SK-N-SH treated with all-trans-retinoic acid at 6 μM for 48 hours (cell line): ENCODE measurements around the gene SSTR5.

Experiments
- ATAC-seq: fragments of 200-7000 bp; cut with Tn5 transposase; 3 replicates; pipeline ENCODE4 v1.9.1; 2020; ENCODE audit warnings: mild to moderate bottlenecking, moderate library complexity
- ARNTL ChIP-seq: fragments of 450-650 bp; formaldehyde crosslinking; IDR thresholded peaks from 2 replicates; pipeline ENCODE4 v1.5.0; 2020; ENCODE audit warnings: low read depth, mild to moderate bottlenecking, moderate library complexity, borderline replicate concordance
- CSDC2 ChIP-seq: fragments of 250-450 bp; sonication (Bioruptor Pico); IDR thresholded peaks from 2 replicates; pipeline ENCODE4 v1.5.0; 2020; ENCODE audit warnings: mild to moderate bottlenecking, moderate library complexity
- GLIS3 ChIP-seq: fragments of 250-450 bp; sonication (Bioruptor Pico); IDR thresholded peaks from 2 replicates; pipeline ENCODE4 v1.5.0; 2020; ENCODE audit warnings: mild to moderate bottlenecking, moderate library complexity
- OSR1 ChIP-seq: fragments of 250-450 bp; sonication (Bioruptor Pico); IDR thresholded peaks from 2 replicates; pipeline ENCODE4 v1.8.0; 2022; ENCODE audit warnings: moderate library complexity, mild to moderate bottlenecking, inconsistent platforms
- PPARA ChIP-seq: fragments of 250-450 bp; sonication (Bioruptor Pico); IDR thresholded peaks from 2 replicates; pipeline ENCODE4 v1.5.0; 2020; ENCODE audit warnings: mild to moderate bottlenecking, borderline replicate concordance
- RARB ChIP-seq: fragments of 250-450 bp; sonication (Bioruptor Pico); IDR thresholded peaks from 2 replicates; pipeline ENCODE4 v1.8.0; 2021; ENCODE audit warnings: mild to moderate bottlenecking, moderate library complexity
- SNAI2 ChIP-seq: fragments of 250-450 bp; sonication (Bioruptor Pico); IDR thresholded peaks from 2 replicates; pipeline ENCODE4 v1.5.0; 2020; ENCODE audit warnings: mild to moderate bottlenecking, moderate library complexity
- TCF4 ChIP-seq: fragments of 250-450 bp; sonication (Bioruptor Pico); IDR thresholded peaks from 2 replicates; pipeline ENCODE4 v1.8.0; 2021; ENCODE audit warnings: mild to moderate bottlenecking, moderate library complexity, borderline replicate concordance
- TOX ChIP-seq: fragments of 250-450 bp; sonication (Bioruptor Pico); IDR thresholded peaks from 2 replicates; pipeline ENCODE4 v1.8.0; 2021; ENCODE audit warnings: mild to moderate bottlenecking, moderate library complexity, borderline replicate concordance
- ZC3H10 ChIP-seq: fragments of 250-450 bp; sonication (Bioruptor Pico); IDR thresholded peaks from 2 replicates; pipeline ENCODE4 v1.5.1; 2021; ENCODE audit warnings: mild to moderate bottlenecking, moderate library complexity
- ZFP3 ChIP-seq: fragments of 250-450 bp; sonication (Bioruptor Pico); IDR thresholded peaks from 2 replicates; pipeline ENCODE4 v1.5.0; 2020; ENCODE audit warnings: mild to moderate bottlenecking, moderate library complexity
- ZFP30 ChIP-seq: fragments of 450-650 bp; formaldehyde crosslinking; IDR thresholded peaks from 2 replicates; pipeline ENCODE4 v1.5.0; 2022; ENCODE audit warnings: mild to moderate bottlenecking, moderate library complexity
- ZNF565 ChIP-seq: fragments of 450-650 bp; formaldehyde crosslinking; conservative IDR thresholded peaks from 2 replicates; pipeline ENCODE4 v1.5.0; 2020; ENCODE audit warnings: low read depth, mild to moderate bottlenecking, moderate library complexity
- ZNF70 ChIP-seq: fragments of 450-650 bp; formaldehyde crosslinking; IDR thresholded peaks from 2 replicates; pipeline ENCODE4 v1.5.0; 2020; ENCODE audit warnings: mild to moderate bottlenecking, moderate library complexity
- ZNF8 ChIP-seq: fragments of 450-650 bp; formaldehyde crosslinking; IDR thresholded peaks from 2 replicates; pipeline ENCODE4 v1.5.0; 2020; ENCODE audit warnings: mild to moderate bottlenecking, moderate library complexity
- TF ChIP-seq, protein P1 (sequence below): fragments of 250-450 bp; sonication (Bioruptor Pico); IDR thresholded peaks from 2 replicates; pipeline ENCODE4 v1.8.0; 2021; ENCODE audit warnings: low read depth, mild to moderate bottlenecking, moderate library complexity, borderline replicate concordance
- TF ChIP-seq, protein P2 (sequence below): fragments of 250-450 bp; sonication (Bioruptor Pico); IDR thresholded peaks from 2 replicates; pipeline ENCODE4 v1.5.0; 2020; ENCODE audit warnings: mild to moderate bottlenecking, moderate library complexity
- TF ChIP-seq, protein P3 (sequence below): fragments of 250-450 bp; sonication (Bioruptor Pico); IDR thresholded peaks from 2 replicates; pipeline ENCODE4 v1.5.1; 2020; ENCODE audit warnings: low read depth, mild to moderate bottlenecking, moderate library complexity

The SSTR5 gene

DNA sequence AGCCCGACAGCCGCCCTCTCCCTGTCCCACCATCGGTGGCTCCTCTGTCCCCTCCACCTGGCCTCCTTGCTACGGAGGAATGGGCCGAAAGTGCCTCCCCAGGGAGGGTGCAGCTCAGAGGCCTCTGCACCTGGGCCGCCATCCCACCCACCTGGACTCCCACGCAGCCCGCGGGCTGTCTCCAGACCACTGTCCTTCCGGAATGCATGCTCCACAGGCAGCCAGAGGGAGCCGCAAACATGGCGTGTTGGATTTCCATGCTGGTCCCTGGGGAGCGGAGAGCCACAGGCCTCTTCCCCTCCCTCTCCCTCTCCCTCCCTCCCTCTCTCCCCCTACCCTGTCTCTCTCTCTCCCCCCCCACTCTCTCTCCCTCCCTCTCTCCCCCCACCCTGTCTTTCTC lies 3.0 kb downstream of the SSTR5 start:
- no peak for ATAC-seq
- TF ChIP-seq GLIS3 (CRISPR knock-in tag) (no peak), ZNF565 (CRISPR knock-in tag) (no peak), ZFP3 (CRISPR knock-in tag) (no peak)

DNA sequence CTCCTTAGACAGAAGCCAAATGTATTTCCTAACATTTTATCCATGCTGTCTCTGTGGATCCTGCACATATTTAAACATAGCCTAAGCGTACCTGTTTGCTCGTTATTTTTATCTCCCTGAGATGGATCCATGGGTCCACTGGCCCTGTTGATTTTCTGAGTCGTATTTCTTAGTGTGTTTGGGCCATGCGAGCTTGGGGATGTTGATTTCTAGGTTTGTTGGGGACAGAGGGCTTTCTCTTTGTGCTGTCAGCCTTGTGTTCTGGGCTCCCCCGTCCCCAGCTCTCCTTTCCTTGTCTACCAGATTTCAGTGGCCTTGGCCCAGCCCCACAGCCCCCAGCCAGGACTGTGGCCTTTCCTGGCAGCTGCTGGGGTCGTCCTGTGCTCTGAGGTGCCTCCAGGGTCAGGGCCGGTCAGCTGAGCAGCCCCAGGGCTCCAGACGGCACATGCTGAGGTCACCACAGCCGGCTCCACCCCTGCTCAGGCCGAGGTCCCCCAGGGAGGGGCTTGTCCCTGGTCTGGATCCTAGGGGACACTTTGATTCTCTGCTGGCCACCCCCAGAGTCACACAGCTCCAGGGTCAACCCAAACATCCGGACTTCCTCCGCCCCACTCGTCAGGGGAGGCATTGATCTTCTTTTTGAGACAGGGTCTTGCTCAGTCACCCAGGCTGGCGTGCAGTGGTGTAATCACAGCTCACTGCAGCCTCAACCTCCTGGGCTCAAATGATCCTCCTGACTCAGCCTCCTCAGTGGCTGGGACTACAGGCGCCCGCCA lies 4.4 kb downstream of the SSTR5 start:
- no peak for ATAC-seq
- TF ChIP-seq, protein P1, sequence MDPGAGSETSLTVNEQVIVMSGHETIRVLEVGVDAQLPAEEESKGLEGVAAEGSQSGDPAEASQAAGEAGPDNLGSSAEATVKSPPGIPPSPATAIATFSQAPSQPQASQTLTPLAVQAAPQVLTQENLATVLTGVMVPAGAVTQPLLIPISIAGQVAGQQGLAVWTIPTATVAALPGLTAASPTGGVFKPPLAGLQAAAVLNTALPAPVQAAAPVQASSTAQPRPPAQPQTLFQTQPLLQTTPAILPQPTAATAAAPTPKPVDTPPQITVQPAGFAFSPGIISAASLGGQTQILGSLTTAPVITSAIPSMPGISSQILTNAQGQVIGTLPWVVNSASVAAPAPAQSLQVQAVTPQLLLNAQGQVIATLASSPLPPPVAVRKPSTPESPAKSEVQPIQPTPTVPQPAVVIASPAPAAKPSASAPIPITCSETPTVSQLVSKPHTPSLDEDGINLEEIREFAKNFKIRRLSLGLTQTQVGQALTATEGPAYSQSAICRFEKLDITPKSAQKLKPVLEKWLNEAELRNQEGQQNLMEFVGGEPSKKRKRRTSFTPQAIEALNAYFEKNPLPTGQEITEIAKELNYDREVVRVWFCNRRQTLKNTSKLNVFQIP = no peak
- TF ChIP-seq CSDC2 = no peak
- TF ChIP-seq PPARA (CRISPR knock-in tag) = no peak
- TF ChIP-seq ZFP30 (CRISPR knock-in tag) = no peak
- TF ChIP-seq, protein P2, sequence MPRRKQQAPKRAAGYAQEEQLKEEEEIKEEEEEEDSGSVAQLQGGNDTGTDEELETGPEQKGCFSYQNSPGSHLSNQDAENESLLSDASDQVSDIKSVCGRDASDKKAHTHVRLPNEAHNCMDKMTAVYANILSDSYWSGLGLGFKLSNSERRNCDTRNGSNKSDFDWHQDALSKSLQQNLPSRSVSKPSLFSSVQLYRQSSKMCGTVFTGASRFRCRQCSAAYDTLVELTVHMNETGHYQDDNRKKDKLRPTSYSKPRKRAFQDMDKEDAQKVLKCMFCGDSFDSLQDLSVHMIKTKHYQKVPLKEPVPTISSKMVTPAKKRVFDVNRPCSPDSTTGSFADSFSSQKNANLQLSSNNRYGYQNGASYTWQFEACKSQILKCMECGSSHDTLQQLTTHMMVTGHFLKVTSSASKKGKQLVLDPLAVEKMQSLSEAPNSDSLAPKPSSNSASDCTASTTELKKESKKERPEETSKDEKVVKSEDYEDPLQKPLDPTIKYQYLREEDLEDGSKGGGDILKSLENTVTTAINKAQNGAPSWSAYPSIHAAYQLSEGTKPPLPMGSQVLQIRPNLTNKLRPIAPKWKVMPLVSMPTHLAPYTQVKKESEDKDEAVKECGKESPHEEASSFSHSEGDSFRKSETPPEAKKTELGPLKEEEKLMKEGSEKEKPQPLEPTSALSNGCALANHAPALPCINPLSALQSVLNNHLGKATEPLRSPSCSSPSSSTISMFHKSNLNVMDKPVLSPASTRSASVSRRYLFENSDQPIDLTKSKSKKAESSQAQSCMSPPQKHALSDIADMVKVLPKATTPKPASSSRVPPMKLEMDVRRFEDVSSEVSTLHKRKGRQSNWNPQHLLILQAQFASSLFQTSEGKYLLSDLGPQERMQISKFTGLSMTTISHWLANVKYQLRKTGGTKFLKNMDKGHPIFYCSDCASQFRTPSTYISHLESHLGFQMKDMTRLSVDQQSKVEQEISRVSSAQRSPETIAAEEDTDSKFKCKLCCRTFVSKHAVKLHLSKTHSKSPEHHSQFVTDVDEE = no peak
- TF ChIP-seq, protein P3, sequence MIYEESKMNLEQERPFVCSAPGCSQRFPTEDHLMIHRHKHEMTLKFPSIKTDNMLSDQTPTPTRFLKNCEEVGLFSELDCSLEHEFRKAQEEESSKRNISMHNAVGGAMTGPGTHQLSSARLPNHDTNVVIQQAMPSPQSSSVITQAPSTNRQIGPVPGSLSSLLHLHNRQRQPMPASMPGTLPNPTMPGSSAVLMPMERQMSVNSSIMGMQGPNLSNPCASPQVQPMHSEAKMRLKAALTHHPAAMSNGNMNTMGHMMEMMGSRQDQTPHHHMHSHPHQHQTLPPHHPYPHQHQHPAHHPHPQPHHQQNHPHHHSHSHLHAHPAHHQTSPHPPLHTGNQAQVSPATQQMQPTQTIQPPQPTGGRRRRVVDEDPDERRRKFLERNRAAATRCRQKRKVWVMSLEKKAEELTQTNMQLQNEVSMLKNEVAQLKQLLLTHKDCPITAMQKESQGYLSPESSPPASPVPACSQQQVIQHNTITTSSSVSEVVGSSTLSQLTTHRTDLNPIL (CRISPR knock-in tag) = no peak
- TF ChIP-seq ZNF70 (CRISPR knock-in tag) = no peak
- TF ChIP-seq OSR1 = no peak

DNA sequence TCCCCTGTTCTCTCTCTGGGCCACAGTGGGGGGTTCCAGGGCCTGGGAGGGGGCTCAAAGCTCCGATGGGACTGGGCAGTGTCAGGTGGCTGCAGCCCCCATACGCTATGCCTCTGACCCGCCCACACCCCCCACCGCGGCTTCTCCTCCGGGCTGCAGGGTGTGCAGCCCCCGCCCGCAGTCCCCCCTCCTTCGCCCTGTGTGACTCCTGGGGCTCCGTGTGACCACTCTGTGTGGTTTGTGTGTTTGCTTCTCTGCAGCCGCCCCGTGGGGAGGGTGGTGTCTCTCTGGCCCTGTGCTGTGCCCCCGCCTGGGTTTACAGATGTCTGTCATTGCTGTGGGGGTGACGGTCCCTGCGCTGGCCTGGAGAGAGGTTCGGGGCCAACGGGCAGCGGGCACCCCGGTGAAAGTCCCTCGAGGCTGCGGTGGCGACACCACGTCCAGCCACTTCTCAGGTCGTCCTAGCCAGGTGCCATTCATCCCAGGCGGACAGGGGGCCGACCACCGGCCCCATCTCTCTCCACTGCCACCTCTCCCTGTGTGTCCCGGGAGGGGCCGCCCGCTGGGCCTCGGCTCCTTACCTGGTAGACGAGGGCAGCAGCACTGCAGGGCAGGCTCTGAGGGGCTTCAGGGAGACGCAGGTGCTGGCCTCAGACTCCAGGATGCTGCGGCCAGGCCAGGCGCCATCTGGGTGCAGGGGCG lies 5.5 kb downstream of the SSTR5 start:
- TF ChIP-seq ZC3H10 (no peak), TOX (CRISPR knock-in tag) (no peak)
- no peak; the same call in 2 of the 3 replicates for ATAC-seq

DNA sequence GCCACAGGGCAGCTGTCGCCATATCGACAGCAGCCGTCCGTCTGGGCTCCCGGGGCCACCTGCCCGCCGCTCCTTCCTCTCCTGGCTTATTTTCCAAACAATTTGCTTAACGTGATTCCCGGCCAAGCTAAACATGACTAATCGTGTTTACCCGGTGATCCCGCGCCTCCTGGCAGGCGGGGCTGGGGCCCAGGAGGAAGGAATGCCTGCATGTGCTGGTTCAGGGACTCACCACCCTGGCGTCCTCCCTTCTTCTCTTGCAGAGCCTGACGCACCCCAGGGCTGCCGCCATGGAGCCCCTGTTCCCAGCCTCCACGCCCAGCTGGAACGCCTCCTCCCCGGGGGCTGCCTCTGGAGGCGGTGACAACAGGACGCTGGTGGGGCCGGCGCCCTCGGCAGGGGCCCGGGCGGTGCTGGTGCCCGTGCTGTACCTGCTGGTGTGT lies 6.1 kb downstream of the SSTR5 start:
- TF ChIP-seq RARB = no peak
- no peak for TF ChIP-seq ARNTL (CRISPR knock-in tag)
- no peak for TF ChIP-seq GLIS3 (CRISPR knock-in tag)
- TF ChIP-seq TCF4 (CRISPR knock-in tag) = no peak
- TF ChIP-seq ZNF8 (CRISPR knock-in tag) = no peak
- no peak for TF ChIP-seq SNAI2 (CRISPR knock-in tag)
- TF ChIP-seq, protein P2 = no peak
- no peak for TF ChIP-seq OSR1
- no peak for TF ChIP-seq ZFP30 (CRISPR knock-in tag)
- peak; percentile 30 for ATAC-seq
